ENCODE results near the gene LRPAP1.

LRPAP1 gene

GRCh38 chr4:3498901-3499510, 33.2 kb downstream of the LRPAP1 start:
- no peak for DNase-seq

GRCh38 chr4:3498407-3498806, 33.8 kb downstream of the LRPAP1 start:
- no peak for DNase-seq

GRCh38 chr4:3497523-3498389, 34.5 kb downstream of the LRPAP1 start:
- DNase-seq: no peak

- no peak for DNase-seq
Measured at GRCh38 chr4:3497095-3497494, 35.1 kb downstream of the LRPAP1 start.

- no peak for DNase-seq
Measured at GRCh38 chr4:3496021-3496420, 36.2 kb downstream of the LRPAP1 start.

GRCh38 chr4:3495204-3495975, 36.8 kb downstream of the LRPAP1 start:
- no peak for DNase-seq

GRCh38 chr4:3494462-3494871, 37.8 kb downstream of the LRPAP1 start:
- no peak for DNase-seq

- no peak for DNase-seq
Measured at GRCh38 chr4:3493720-3494461, 38.3 kb downstream of the LRPAP1 start.

- no peak for DNase-seq
Measured at GRCh38 chr4:3492741-3493719, 39.2 kb downstream of the LRPAP1 start.

- DNase-seq: no peak
Measured at GRCh38 chr4:3491681-3492405, 40.4 kb downstream of the LRPAP1 start.

GRCh38 chr4:3489451-3489962, 42.7 kb downstream of the LRPAP1 start:
- no peak for DNase-seq

GRCh38 chr4:3488820-3489219, 43.4 kb downstream of the LRPAP1 start:
- DNase-seq: no peak

GRCh38 chr4:3487861-3488260, 44.4 kb downstream of the LRPAP1 start:
- DNase-seq: no peak

GRCh38 chr4:3486541-3487540, 45.4 kb downstream of the LRPAP1 start:
- DNase-seq: no peak

- no peak for DNase-seq
Measured at GRCh38 chr4:3485886-3486540, 46.2 kb downstream of the LRPAP1 start.

- peak; percentile 67 for DNase-seq
Measured at GRCh38 chr4:3485011-3485791, 47.0 kb downstream of the LRPAP1 start.

GRCh38 chr4:3484057-3484973, 47.9 kb downstream of the LRPAP1 start:
- DNase-seq: peak; percentile 64
